Dendritic cell treated with granulocyte-macrophage colony-stimulating factor and Interleukin-4, amounts not matched to agents 40 ng/mL and 50 ng/mL, for 4 days (primary cell): ENCODE results near the gene OCA2.

Experiments
- H3K27ac Mint-ChIP-seq: one replicate; pipeline ENCODE4 v1.8.0; 2022; ENCODE audit warnings: mild to moderate bottlenecking, mixed read lengths
- H3K27me3 Mint-ChIP-seq: one replicate; pipeline ENCODE4 v1.8.0; 2022; ENCODE audit warnings: mild to moderate bottlenecking, mixed read lengths
- H3K36me3 Mint-ChIP-seq: one replicate; pipeline ENCODE4 v1.8.0; 2022; ENCODE audit warnings: low read depth, mixed read lengths
- H3K4me1 Mint-ChIP-seq: one replicate; pipeline ENCODE4 v1.8.0; 2022; ENCODE audit warnings: low read depth, mixed read lengths
- H3K4me3 Mint-ChIP-seq: one replicate; pipeline ENCODE4 v1.8.0; 2022; ENCODE audit warnings: mild to moderate bottlenecking, moderate library complexity, mixed read lengths
- H3K9me3 Mint-ChIP-seq: one replicate; pipeline ENCODE4 v1.8.0; 2022; ENCODE audit warnings: mixed read lengths
- intact Hi-C: fragments of 100-400 bp; cut with micrococcal nuclease; formaldehyde crosslinking; loops from one replicate; pipeline ENCODE4 v1.15.0; 2022

The OCA2 gene

GRCh38 chr15:28060005-28060404, 39.1 kb downstream of the OCA2 start:
- peaks cover 10% of the 10 kb centered on the region for H3K9me3 Mint-ChIP-seq
- H3K27me3 Mint-ChIP-seq, result peaks cover 2% of the 10 kb centered on the region
- H3K36me3 Mint-ChIP-seq, result no peaks in the 10 kb centered on the region
- H3K4me3 Mint-ChIP-seq, result no peak overlapping the region
- intact Hi-C loops, result no loop called here
- H3K27ac Mint-ChIP-seq, result no peak overlapping the region
- no peaks in the 10 kb centered on the region for H3K4me1 Mint-ChIP-seq

- Mint-ChIP-seq H3K4me1 (no peaks in the 10 kb centered on the region), H3K4me3 (no peak overlapping the region)
Observed at GRCh38 chr15:28058082-28058481, 41.0 kb downstream of the OCA2 start.

GRCh38 chr15:28051955-28052633, 47.0 kb downstream of the OCA2 start:
- no peak overlapping the region for H3K27ac Mint-ChIP-seq
- intact Hi-C loops, result no loop called here
- H3K36me3 Mint-ChIP-seq, result no peaks in the 10 kb centered on the region
- no peaks in the 10 kb centered on the region for H3K27me3 Mint-ChIP-seq
- no peak overlapping the region for H3K4me3 Mint-ChIP-seq
- no peaks in the 10 kb centered on the region for H3K9me3 Mint-ChIP-seq
- no peaks in the 10 kb centered on the region for H3K4me1 Mint-ChIP-seq

More at GRCh38 chr15:28058082-28058481, 41.0 kb downstream of the OCA2 start:
- Mint-ChIP-seq H3K27ac (no peak overlapping the region), H3K9me3 (no peaks in the 10 kb centered on the region), H3K36me3 (no peaks in the 10 kb centered on the region), H3K27me3 (no peaks in the 10 kb centered on the region)
- intact Hi-C loops, result no loop called here

GRCh38 chr15:28049581-28049980, 49.5 kb downstream of the OCA2 start:
- Mint-ChIP-seq H3K9me3 (no peaks in the 10 kb centered on the region), H3K27ac (no peak overlapping the region), H3K4me1 (no peaks in the 10 kb centered on the region), H3K4me3 (no peak overlapping the region), H3K36me3 (no peaks in the 10 kb centered on the region), H3K27me3 (no peaks in the 10 kb centered on the region)
- intact Hi-C loops, result no loop called here

GRCh38 chr15:28047277-28047676, 51.8 kb downstream of the OCA2 start:
- Mint-ChIP-seq H3K9me3 (no peaks in the 10 kb centered on the region), H3K36me3 (no peaks in the 10 kb centered on the region), H3K27me3 (no peaks in the 10 kb centered on the region), H3K4me3 (no peak overlapping the region), H3K4me1 (no peaks in the 10 kb centered on the region), H3K27ac (no peak overlapping the region)
- intact Hi-C loops, result no loop called here

- no peak overlapping the region for H3K4me3 Mint-ChIP-seq
- H3K36me3 Mint-ChIP-seq, result no peaks in the 10 kb centered on the region
- no peaks in the 10 kb centered on the region for H3K27me3 Mint-ChIP-seq
- H3K4me1 Mint-ChIP-seq, result no peaks in the 10 kb centered on the region
- no peak overlapping the region for H3K27ac Mint-ChIP-seq
- H3K9me3 Mint-ChIP-seq, result no peaks in the 10 kb centered on the region
- intact Hi-C loops, result no loop called here
Observed at GRCh38 chr15:28044121-28044672, 54.9 kb downstream of the OCA2 start.

GRCh38 chr15:28043691-28044091, 55.4 kb downstream of the OCA2 start:
- no peak overlapping the region for H3K27ac Mint-ChIP-seq
- no peaks in the 10 kb centered on the region for H3K9me3 Mint-ChIP-seq
- no peaks in the 10 kb centered on the region for H3K36me3 Mint-ChIP-seq
- H3K4me1 Mint-ChIP-seq, result no peaks in the 10 kb centered on the region
- H3K27me3 Mint-ChIP-seq, result no peaks in the 10 kb centered on the region
- intact Hi-C loops, result no loop called here
- H3K4me3 Mint-ChIP-seq, result no peak overlapping the region

GRCh38 chr15:28037969-28038590, 61.0 kb downstream of the OCA2 start:
- intact Hi-C loops, result no loop called here
- Mint-ChIP-seq H3K9me3 (peaks cover 9% of the 10 kb centered on the region), H3K4me3 (no peak overlapping the region), H3K36me3 (no peaks in the 10 kb centered on the region), H3K4me1 (no peaks in the 10 kb centered on the region), H3K27me3 (no peaks in the 10 kb centered on the region), H3K27ac (no peak overlapping the region)

GRCh38 chr15:28033443-28033842, 65.7 kb downstream of the OCA2 start:
- Mint-ChIP-seq H3K4me1 (no peaks in the 10 kb centered on the region), H3K4me3 (no peak overlapping the region), H3K27ac (no peak overlapping the region)

GRCh38 chr15:28030801-28031200, 68.3 kb downstream of the OCA2 start:
- Mint-ChIP-seq H3K27ac (no peak overlapping the region), H3K4me1 (no peaks in the 10 kb centered on the region), H3K27me3 (no peaks in the 10 kb centered on the region), H3K9me3 (no peaks in the 10 kb centered on the region), H3K4me3 (no peak overlapping the region), H3K36me3 (no peaks in the 10 kb centered on the region)
- intact Hi-C loops, result no loop called here

More at GRCh38 chr15:28033443-28033842, 65.7 kb downstream of the OCA2 start:
- intact Hi-C loops, result no loop called here
- no peaks in the 10 kb centered on the region for H3K27me3 Mint-ChIP-seq
- H3K9me3 Mint-ChIP-seq, result peaks cover 9% of the 10 kb centered on the region
- H3K36me3 Mint-ChIP-seq, result no peaks in the 10 kb centered on the region

- Mint-ChIP-seq H3K36me3 (no peaks in the 10 kb centered on the region), H3K4me3 (no peak overlapping the region), H3K9me3 (no peaks in the 10 kb centered on the region), H3K4me1 (no peaks in the 10 kb centered on the region), H3K27ac (no peak overlapping the region), H3K27me3 (no peaks in the 10 kb centered on the region)
- intact Hi-C loops, result no loop called here
Observed at GRCh38 chr15:28027714-28028076, 71.4 kb downstream of the OCA2 start.

- Mint-ChIP-seq H3K36me3 (no peaks in the 10 kb centered on the region), H3K9me3 (no peaks in the 10 kb centered on the region), H3K4me3 (no peak overlapping the region), H3K27me3 (no peaks in the 10 kb centered on the region), H3K4me1 (no peaks in the 10 kb centered on the region), H3K27ac (no peak overlapping the region)
- intact Hi-C loops, result no loop called here
Observed at GRCh38 chr15:28026764-28027713, 72.1 kb downstream of the OCA2 start.

- Mint-ChIP-seq H3K9me3 (no peaks in the 10 kb centered on the region), H3K4me3 (no peak overlapping the region), H3K4me1 (no peaks in the 10 kb centered on the region), H3K36me3 (no peaks in the 10 kb centered on the region), H3K27ac (no peak overlapping the region), H3K27me3 (no peaks in the 10 kb centered on the region)
- intact Hi-C loops, result no loop called here
Observed at GRCh38 chr15:28026221-28026620, 72.9 kb downstream of the OCA2 start.

GRCh38 chr15:28025413-28025812, 73.7 kb downstream of the OCA2 start:
- Mint-ChIP-seq H3K27ac (no peak overlapping the region), H3K9me3 (no peaks in the 10 kb centered on the region), H3K36me3 (no peaks in the 10 kb centered on the region), H3K4me3 (no peak overlapping the region), H3K4me1 (no peaks in the 10 kb centered on the region), H3K27me3 (no peaks in the 10 kb centered on the region)
- intact Hi-C loops, result no loop called here
